Type B pancreatic cell (in vitro differentiated cells): ENCODE results near the gene ETV3L. TPM values are rescaled to one million over a fixed set of nuclear protein-coding genes. Genes with fewer than 3 reads are reported as not detected.
A peak's percentile ranks its signal among the peaks of the same experiment; 100 is the strongest.

Experiments
- DNase-seq: peaks from one replicate; pipeline ENCODE4 v3.0.0; 2021; ENCODE audit warnings: mixed read lengths; ENCODE audit not compliant: unreplicated experiment; ENCODE audit errors: extremely low spot score
- H3K27ac Mint-ChIP-seq: 2 replicates; pipeline ENCODE4 v1.8.0; 2021; ENCODE audit warnings: mild to moderate bottlenecking, mixed read lengths
- H3K27me3 Mint-ChIP-seq: 2 replicates; pipeline ENCODE4 v1.8.0; 2021; ENCODE audit warnings: mixed read lengths
- H3K36me3 Mint-ChIP-seq: 2 replicates; pipeline ENCODE4 v1.8.0; 2021; ENCODE audit warnings: mixed read lengths
- H3K4me1 Mint-ChIP-seq: one replicate; pipeline ENCODE4 v1.8.0; 2021; ENCODE audit warnings: mixed read lengths; ENCODE audit not compliant: unreplicated experiment
- H3K4me3 Mint-ChIP-seq: 2 replicates; pipeline ENCODE4 v1.8.0; 2021; ENCODE audit warnings: mild to moderate bottlenecking, mixed read lengths
- H3K9me3 Mint-ChIP-seq: 2 replicates; pipeline ENCODE4 v1.8.0; 2021; ENCODE audit warnings: mixed read lengths
- CTCF ChIP-seq: fragments of 200-600 bp; sonication (generic); conservative IDR thresholded peaks from 2 replicates; pipeline ENCODE4 v1.5.0; 2021; ENCODE audit warnings: antibody characterized with exemption, mild to moderate bottlenecking
- total RNA-seq: library from RNA; stranded (reverse); gene quantifications from 2 replicates; pipeline ENCODE4 v1.2.1, GENCODE V29; 2021; ENCODE audit warnings: low replicate concordance

The ETV3L gene
- total RNA-seq, 1 donor from 2014 or later: not detected

- DNase-seq: no peak
- H3K4me3 Mint-ChIP-seq: peak overlapping the region; percentile 82
- no peak for TF ChIP-seq CTCF
- H3K36me3 Mint-ChIP-seq: peaks cover under 1% of the 10 kb centered on the region
- peaks cover 34% of the 10 kb centered on the region for H3K4me1 Mint-ChIP-seq
- no peaks in the 10 kb centered on the region for H3K27me3 Mint-ChIP-seq
- H3K27ac Mint-ChIP-seq: peak overlapping the region; percentile 65
- H3K9me3 Mint-ChIP-seq: peaks cover 1% of the 10 kb centered on the region
These were observed 52.6 kb downstream of the ETV3L start for GRCh38 chr1:157047062-157047410.

DNA sequence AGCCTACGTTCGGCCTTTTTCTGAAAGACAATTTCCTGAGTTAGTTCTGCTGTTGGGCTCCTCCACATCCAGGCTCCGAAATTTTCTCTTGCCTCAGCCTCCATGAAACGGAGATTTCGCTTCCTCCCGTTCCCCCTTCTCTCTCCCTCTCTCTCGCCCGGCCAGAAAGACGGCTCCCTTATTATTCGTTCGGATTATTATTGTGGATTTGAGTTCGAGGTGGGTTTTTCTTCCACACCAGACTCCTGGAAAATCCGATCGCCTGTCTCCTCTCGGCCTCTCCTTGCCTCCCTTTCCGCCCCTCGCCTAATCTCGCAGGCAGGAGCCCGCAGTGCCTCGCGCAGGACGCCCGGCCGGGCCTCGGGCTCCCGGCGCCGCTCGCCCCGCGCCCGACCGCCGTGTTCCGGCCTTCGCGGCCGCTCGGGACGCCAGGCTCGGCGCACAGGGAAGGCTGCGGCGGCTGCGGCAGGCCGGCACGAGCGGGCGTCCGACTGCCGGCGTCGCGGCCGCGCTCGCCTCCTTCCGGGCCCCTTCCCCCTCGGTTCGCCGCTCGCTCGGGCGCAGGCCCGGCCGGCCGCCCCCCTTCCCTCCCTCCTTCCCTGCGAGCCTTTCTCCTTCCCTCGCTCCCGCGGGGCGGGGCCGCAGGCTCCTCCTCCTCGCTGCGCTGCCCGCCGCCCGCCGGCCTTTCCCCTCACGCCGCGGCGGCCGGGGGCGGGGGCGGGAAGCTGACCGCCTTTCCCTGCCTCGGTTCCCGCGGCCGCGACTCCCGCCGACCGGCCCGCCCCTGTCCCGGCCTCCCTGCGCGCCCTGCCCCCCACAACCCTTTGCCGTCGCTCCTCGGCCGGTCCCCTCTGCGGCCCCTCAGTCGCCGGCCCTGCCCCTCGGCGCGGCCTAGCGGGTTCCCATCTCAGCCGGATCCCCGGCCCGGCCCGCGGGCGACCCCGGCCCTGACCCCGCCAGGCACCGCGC lies 54.1 kb downstream of the ETV3L start, which contains the start of gene ARHGEF11:
Gene ARHGEF11 (minus strand): TSS at position 493 of the 969 bp plus-strand sequence. CDS start 1,412 bp downstream, outside the sequence.
- peak within 1 kb of the TSS; percentile 97 for H3K4me3 Mint-ChIP-seq
- H3K27me3 Mint-ChIP-seq: no peaks in the 10 kb centered on the region
- peak; percentile 92 for DNase-seq
- no peaks in the 10 kb centered on the region for H3K9me3 Mint-ChIP-seq
- TF ChIP-seq CTCF: no peak
- H3K36me3 Mint-ChIP-seq: peaks cover 5% of the 10 kb centered on the region
- peak within 1 kb of the TSS; percentile 94 for H3K27ac Mint-ChIP-seq
- peaks cover 44% of the 10 kb centered on the region for H3K4me1 Mint-ChIP-seq

GRCh38 chr1:157044326-157044725 lies 55.3 kb downstream of the ETV3L start:
- no peak for DNase-seq
- Mint-ChIP-seq H3K36me3 (peaks cover 5% of the 10 kb centered on the region), H3K27ac (peak overlapping the region; percentile 92), H3K4me1 (peaks cover 55% of the 10 kb centered on the region), H3K9me3 (no peaks in the 10 kb centered on the region), H3K27me3 (no peaks in the 10 kb centered on the region), H3K4me3 (peak overlapping the region; percentile 97)
- TF ChIP-seq CTCF: no peak

GRCh38 chr1:157043685-157044084 lies 55.9 kb downstream of the ETV3L start:
- Mint-ChIP-seq H3K9me3 (no peaks in the 10 kb centered on the region), H3K27me3 (no peaks in the 10 kb centered on the region), H3K4me1 (peaks cover 58% of the 10 kb centered on the region), H3K4me3 (peak overlapping the region; percentile 97), H3K36me3 (peaks cover 8% of the 10 kb centered on the region), H3K27ac (peak overlapping the region; percentile 92)
- no peak for TF ChIP-seq CTCF
- no peak for DNase-seq

- Mint-ChIP-seq H3K4me1 (peaks cover 58% of the 10 kb centered on the region), H3K4me3 (peak overlapping the region; percentile 97), H3K27me3 (no peaks in the 10 kb centered on the region), H3K9me3 (no peaks in the 10 kb centered on the region), H3K27ac (peak overlapping the region; percentile 92), H3K36me3 (peaks cover 13% of the 10 kb centered on the region)
- no peak for DNase-seq
- no peak for TF ChIP-seq CTCF
These were observed 56.8 kb downstream of the ETV3L start for GRCh38 chr1:157042846-157043245.

Other genes starting within 250 kb of the ETV3L start
- 1.7 TPM in 1 of 2 replicates, not detected in the other for gene INSRR, start 240.7 kb downstream of the ETV3L start, total RNA-seq
- 0.12 and 6.6 TPM in 2 replicates for gene NTRK1, start 238.9 kb downstream of the ETV3L start, total RNA-seq
- 0.14 and 11.7 TPM in 2 replicates for gene PEAR1, start 206.1 kb downstream of the ETV3L start, total RNA-seq
- 0.58 TPM in 1 of 2 replicates, not detected in the other for gene LRRC71, start 179.2 kb downstream of the ETV3L start, total RNA-seq
- 33.7 and 43.7 TPM in 2 replicates for gene ARHGEF11, start 54.1 kb downstream of the ETV3L start, total RNA-seq
- gene ETV3, start 38.6 kb upstream of the ETV3L start, total RNA-seq: 41.0 and 90.4 TPM in 2 replicates